Prostate gland (tissue), 2 donors: ENCODE data around the gene EPG5. TPM values are rescaled to one million over a fixed set of nuclear protein-coding genes. Genes with fewer than 3 reads are reported as not detected.

Experiments
- DNase-seq: peaks from one replicate; pipeline ENCODE4 v3.0.0-alpha.2; 2019; ENCODE audit warnings: low spot score
- H3K27ac ChIP-seq, 2 donors: fragments of 200-600 bp; sonication (generic); 2 replicates each; pipeline ENCODE4 v1.5.1; 2017 to 2019
- H3K27me3 ChIP-seq: fragments of 200-600 bp; sonication (generic); replicated peaks from 2 replicates; pipeline ENCODE4 v1.5.1; 2019; ENCODE audit not compliant: insufficient read depth
- H3K36me3 ChIP-seq, 2 donors: fragments of 200-600 bp; sonication (generic); 1 replicate in 1 of 2; 2 replicates in 1 of 2; pipeline versions ENCODE4 v1.5.1 to v1.8.1; 2017 to 2019
- H3K4me1 ChIP-seq: fragments of 200-600 bp; sonication (generic); replicated peaks from 2 replicates; pipeline ENCODE4 v1.5.1; 2019
- H3K4me3 ChIP-seq, 2 donors: fragments of 200-600 bp; sonication (generic); 2 replicates each; pipeline ENCODE4 v1.5.1; 2017 to 2019
- H3K9me3 ChIP-seq: fragments of 200-600 bp; sonication (generic); 2 replicates; pipeline ENCODE4 v1.5.1; 2017
- CTCF ChIP-seq, 4 experiments: fragments of 200-600 bp in 2 of 4; fragments of 450-650 bp in 2 of 4; sonication (generic) in 2 of 4; IDR thresholded peaks; 1 replicate in 3 of 4; 2 replicates in 1 of 4; pipeline ENCODE4 v1.5.1; 2016 to 2019; ENCODE audit warnings: antibody characterized with exemption in 4 of 4, mild to moderate bottlenecking in 2 of 4, moderate library complexity in 2 of 4
- POLR2A ChIP-seq: fragments of 450-650 bp; IDR thresholded peaks from one replicate; pipeline ENCODE4 v1.6.1; 2016; ENCODE audit warnings: antibody characterized with exemption, mild to moderate bottlenecking
- POLR2AphosphoS5 ChIP-seq: sonication (generic); formaldehyde crosslinking; IDR thresholded peaks from one replicate; pipeline ENCODE4 v1.6.1; 2017; ENCODE audit warnings: antibody characterized with exemption
- WGBS: methylation state at CpG from one replicate; pipeline ENCODE4 v1.1.5; 2018; 5-methylcytosine and 5-hydroxymethylcytosine counted together
- intact Hi-C: fragments of 100-400 bp; cut with DNase I; formaldehyde crosslinking; loops from one replicate; pipeline ENCODE4 v1.14.2; 2022
- total RNA-seq, 2 donors: library from RNA; depleted of rRNA; stranded (reverse); fragments of >200 nt; gene quantifications; one replicate each; pipeline ENCODE4 v1.1.0, GENCODE V29; 2016

EPG5 gene
- total RNA-seq, 2 donors from 2014 or later, result 21.5 to 50.3 TPM

GRCh38 chr18:45856531-45856930, 110.6 kb downstream of the EPG5 start:
- no peak for TF ChIP-seq POLR2AphosphoS5
- TF ChIP-seq CTCF (IDR thresholded peaks at IDR 0.05), result no peak
- no peak for TF ChIP-seq POLR2A
- no peak overlapping the region for H3K27ac ChIP-seq
- H3K4me1 ChIP-seq, result no peaks in the 10 kb centered on the region
- WGBS, result 89% methylated on average over 4 of the region's 4 CpGs
- H3K36me3 ChIP-seq, result peaks cover 0 to 4% of the 10 kb centered on the region in 2 donors
- no peaks in the 10 kb centered on the region for H3K9me3 ChIP-seq
- no peak overlapping the region for H3K4me3 ChIP-seq
- intact Hi-C loops, result loop anchor here (10.0 kb wide), 1 partner anchor 58 kb away; no protein-coding TSS in a partner anchor
- DNase-seq, result no peak
- H3K27me3 ChIP-seq, result no peaks in the 10 kb centered on the region

- DNase-seq, result no peak
- Histone ChIP-seq H3K27ac (no peak overlapping the region), H3K27me3 (no peaks in the 10 kb centered on the region), H3K36me3 (no peaks in the 10 kb centered on the region), H3K4me1 (no peaks in the 10 kb centered on the region), H3K4me3 (no peak overlapping the region), H3K9me3 (no peaks in the 10 kb centered on the region)
- 98% methylated on average over 2 of the region's 2 CpGs for WGBS
- TF ChIP-seq POLR2A, result no peak
- no peak for TF ChIP-seq POLR2AphosphoS5
- no peak for TF ChIP-seq CTCF (IDR thresholded peaks at IDR 0.05)
- intact Hi-C loops, result loop anchor here (10.0 kb wide), 1 partner anchor 61 kb away; no protein-coding TSS in a partner anchor
Measured at GRCh38 chr18:45854036-45854586, 113.0 kb downstream of the EPG5 start.

- Histone ChIP-seq H3K4me1 (no peaks in the 10 kb centered on the region), H3K27me3 (no peaks in the 10 kb centered on the region), H3K4me3 (no peak overlapping the region), H3K27ac (no peak overlapping the region), H3K36me3 (no peaks in the 10 kb centered on the region), H3K9me3 (no peaks in the 10 kb centered on the region)
- WGBS, result 82% methylated on average over 5 of the region's 5 CpGs
- TF ChIP-seq POLR2AphosphoS5 (no peak), POLR2A (no peak), CTCF (IDR thresholded peaks at IDR 0.05) (no peak)
- intact Hi-C loops, result loop anchor here (10.0 kb wide), 1 partner anchor 62 kb away; no protein-coding TSS in a partner anchor
- DNase-seq, result no peak
Measured at GRCh38 chr18:45852631-45853030, 114.5 kb downstream of the EPG5 start.

- no peaks in the 10 kb centered on the region for H3K9me3 ChIP-seq
- intact Hi-C loops, result loop anchor here (10.0 kb wide), 1 partner anchor 63 kb away; no protein-coding TSS in a partner anchor
- TF ChIP-seq CTCF (IDR thresholded peaks at IDR 0.05) (no peak), POLR2A (no peak), POLR2AphosphoS5 (no peak)
- no peak overlapping the region for H3K4me3 ChIP-seq
- no peaks in the 10 kb centered on the region for H3K36me3 ChIP-seq
- 58% methylated on average over 10 of the region's 10 CpGs for WGBS
- no peaks in the 10 kb centered on the region for H3K27me3 ChIP-seq
- no peak overlapping the region for H3K27ac ChIP-seq
- no peaks in the 10 kb centered on the region for H3K4me1 ChIP-seq
- DNase-seq, result no peak
Measured at GRCh38 chr18:45851161-45851925, 115.8 kb downstream of the EPG5 start.
